HEK293T (cell line): ENCODE measurements around the gene GNAL.

Experiments
- BHLHE40 ChIP-seq: fragments of 450-650 bp; IDR thresholded peaks from 2 replicates; pipeline ENCODE4 v1.6.1; 2016; ENCODE audit warnings: mild to moderate bottlenecking, moderate library complexity, borderline replicate concordance
- FOXA1 ChIP-seq: fragments of 450-650 bp; IDR thresholded peaks from 2 replicates; pipeline ENCODE4 v1.6.1; 2016; ENCODE audit warnings: mild to moderate bottlenecking
- FOXK2 ChIP-seq: fragments of 450-650 bp; IDR thresholded peaks from 2 replicates; pipeline ENCODE4 v1.6.1; 2016; ENCODE audit warnings: mild to moderate bottlenecking
- FOXM1 ChIP-seq: fragments of 450-650 bp; IDR thresholded peaks from 2 replicates; pipeline ENCODE4 v1.6.1; 2017; ENCODE audit warnings: mild to moderate bottlenecking, borderline replicate concordance
- HDGF ChIP-seq: fragments of 450-650 bp; IDR thresholded peaks from 2 replicates; pipeline ENCODE4 v1.6.1; 2017; ENCODE audit warnings: antibody characterized with exemption, borderline replicate concordance
- LEF1 ChIP-seq: fragments of 450-650 bp; IDR thresholded peaks from 2 replicates; pipeline ENCODE4 v1.6.1; 2017; ENCODE audit warnings: mild to moderate bottlenecking, borderline replicate concordance
- SUZ12 ChIP-seq: fragments of 450-650 bp; IDR thresholded peaks from 2 replicates; pipeline ENCODE4 v1.6.1; 2016; ENCODE audit warnings: mild to moderate bottlenecking

- TF ChIP-seq FOXK2 (no peak), FOXA1 (no peak), HDGF (no peak), BHLHE40 (no peak), FOXM1 (no peak), LEF1 (no peak), SUZ12 (no peak)
Observed at GRCh38 chr18:11828786-11829432, 139.8 kb downstream of the GNAL start.
